Urinary bladder (tissue), 2 donors: ENCODE data around the gene KRTAP8-1. TPM values are rescaled to one million over a fixed set of nuclear protein-coding genes. Genes with fewer than 3 reads are reported as not detected.

Experiments
- polyA plus RNA-seq: library from polyadenylated mRNA; stranded (reverse); fragments of 200-250 nt; gene quantifications from one replicate; pipeline ENCODE4 v1.2.3, GENCODE V29; 2013
- small RNA-seq: library from RNA; depleted of rRNA; stranded (forward); fragments of <200 nt; gene quantifications from one replicate; pipeline ENCODE3, GENCODE V24; 2014
- total RNA-seq: library from RNA; depleted of rRNA; stranded (reverse); fragments of >200 nt; gene quantifications from one replicate; pipeline ENCODE4 v1.2.3, GENCODE V29; 2014
- donor health status: healthy.

KRTAP8-1 gene
- total and polyA plus RNA-seq, 2 donors: not detected

Small RNA genes within 50 kb of the gene (small RNA-seq; reads per million reads assigned to genes)
- gene AP000244.1 (not detected), gene KRTAP8-2P (not detected), gene KRTAP8-3P (not detected)

Other genes starting within 250 kb of the KRTAP8-1 start
- gene KRTAP22-2, start 222.9 kb downstream of the KRTAP8-1 start, total RNA-seq: not detected
- gene KRTAP22-2, start 222.9 kb downstream of the KRTAP8-1 start, polyA plus RNA-seq: not detected
- gene KRTAP6-3, start 220.8 kb downstream of the KRTAP8-1 start, total RNA-seq: not detected
- gene KRTAP6-3, start 220.8 kb downstream of the KRTAP8-1 start, polyA plus RNA-seq: not detected
- gene KRTAP6-2, start 214.4 kb downstream of the KRTAP8-1 start, total RNA-seq: not detected
- not detected for gene KRTAP6-2, start 214.4 kb downstream of the KRTAP8-1 start, polyA plus RNA-seq
- gene KRTAP22-1, start 212.2 kb downstream of the KRTAP8-1 start, total RNA-seq: not detected
- gene KRTAP22-1, start 212.2 kb downstream of the KRTAP8-1 start, polyA plus RNA-seq: not detected
- not detected for gene KRTAP6-1, start 199.3 kb downstream of the KRTAP8-1 start, total RNA-seq
- gene KRTAP6-1, start 199.3 kb downstream of the KRTAP8-1 start, polyA plus RNA-seq: not detected
- gene KRTAP20-1, start 196.8 kb downstream of the KRTAP8-1 start, total RNA-seq: not detected
- gene KRTAP20-1, start 196.8 kb downstream of the KRTAP8-1 start, polyA plus RNA-seq: not detected
- not detected for gene KRTAP20-4, start 192.6 kb downstream of the KRTAP8-1 start, total RNA-seq
- not detected for gene KRTAP20-4, start 192.6 kb downstream of the KRTAP8-1 start, polyA plus RNA-seq
- gene KRTAP20-2, start 178.1 kb downstream of the KRTAP8-1 start, total RNA-seq: not detected
- gene KRTAP20-2, start 178.1 kb downstream of the KRTAP8-1 start, polyA plus RNA-seq: not detected
- not detected for gene KRTAP20-3, start 170.4 kb downstream of the KRTAP8-1 start, total RNA-seq
- gene KRTAP20-3, start 170.4 kb downstream of the KRTAP8-1 start, polyA plus RNA-seq: not detected
- gene KRTAP21-3, start 94.5 kb downstream of the KRTAP8-1 start, total RNA-seq: not detected
- not detected for gene KRTAP21-3, start 94.5 kb downstream of the KRTAP8-1 start, polyA plus RNA-seq
- gene KRTAP21-2, start 66.0 kb downstream of the KRTAP8-1 start, total RNA-seq: not detected
- gene KRTAP21-2, start 66.0 kb downstream of the KRTAP8-1 start, polyA plus RNA-seq: not detected
- gene KRTAP21-1, start 57.8 kb downstream of the KRTAP8-1 start, total RNA-seq: not detected
- not detected for gene KRTAP21-1, start 57.8 kb downstream of the KRTAP8-1 start, polyA plus RNA-seq
- not detected for gene KRTAP7-1, start 16.5 kb upstream of the KRTAP8-1 start, total RNA-seq
- not detected for gene KRTAP7-1, start 16.5 kb upstream of the KRTAP8-1 start, polyA plus RNA-seq
- not detected for gene KRTAP11-1, start 68.3 kb upstream of the KRTAP8-1 start, total RNA-seq
- gene KRTAP11-1, start 68.3 kb upstream of the KRTAP8-1 start, polyA plus RNA-seq: not detected
- not detected for gene KRTAP19-8, start 225.2 kb upstream of the KRTAP8-1 start, total RNA-seq
- gene KRTAP19-8, start 225.2 kb upstream of the KRTAP8-1 start, polyA plus RNA-seq: not detected